H9 (cell line): ENCODE measurements around the gene PCYT2. TPM values are rescaled to one million over a fixed set of nuclear protein-coding genes. Genes with fewer than 3 reads are reported as not detected.

ENCODE experiments used
- DNase-seq: peaks from one replicate; pipeline ENCODE4 v3.0.0-alpha.2; 2017
- H2AFZ ChIP-seq: one replicate; pipeline ENCODE4 v1.6.1; 2013; ENCODE audit warnings: mild to moderate bottlenecking, low read length, control low read depth, moderate library complexity
- H2AK5ac ChIP-seq: 2 replicates; pipeline ENCODE4 v1.6.1; 2013; ENCODE audit warnings: low read length, control low read depth, mixed read lengths; ENCODE audit not compliant: insufficient read length
- H2BK120ac ChIP-seq: one replicate; pipeline ENCODE4 v1.6.1; 2013; ENCODE audit warnings: low read depth, mild to moderate bottlenecking, low read length, control low read depth, inconsistent platforms; ENCODE audit not compliant: poor library complexity, severe bottlenecking
- H2BK12ac ChIP-seq: 2 replicates; pipeline ENCODE4 v1.6.1; 2013; ENCODE audit warnings: low read length, control low read depth, mixed read lengths, low read depth; ENCODE audit not compliant: insufficient read length
- H2BK15ac ChIP-seq: 2 replicates; pipeline ENCODE4 v1.6.1; 2013; ENCODE audit warnings: low read depth, low read length, control low read depth
- H2BK20ac ChIP-seq: one replicate; pipeline ENCODE4 v1.6.1; 2013; ENCODE audit warnings: low read depth, mild to moderate bottlenecking, low read length, control low read depth, inconsistent platforms; ENCODE audit not compliant: poor library complexity, severe bottlenecking
- H2BK5ac ChIP-seq: 2 replicates; pipeline ENCODE4 v1.6.1; 2013; ENCODE audit warnings: low read length, control low read depth, mixed read lengths; ENCODE audit not compliant: insufficient read length
- H3K14ac ChIP-seq: 2 replicates; pipeline ENCODE4 v1.6.1; 2013; ENCODE audit warnings: low read length, control low read depth; ENCODE audit not compliant: insufficient read depth
- H3K18ac ChIP-seq: 2 replicates; pipeline ENCODE4 v1.6.1; 2013; ENCODE audit warnings: low read depth, mild to moderate bottlenecking, mixed read lengths, low read length, control low read depth; ENCODE audit not compliant: insufficient read length
- H3K23ac ChIP-seq: 2 replicates; pipeline ENCODE4 v1.6.1; 2013; ENCODE audit warnings: low read length, control low read depth, mixed read lengths, low read depth; ENCODE audit not compliant: insufficient read length
- H3K23me2 ChIP-seq: 2 replicates; pipeline ENCODE4 v1.6.1; 2013; ENCODE audit warnings: low read depth, mild to moderate bottlenecking, mixed read lengths, low read length, control low read depth; ENCODE audit not compliant: insufficient read length, poor library complexity, severe bottlenecking
- H3K27ac ChIP-seq: 2 replicates; pipeline ENCODE4 v1.5.1; 2013; ENCODE audit warnings: low read length, control low read depth, mixed read lengths, low read depth; ENCODE audit not compliant: insufficient read length
- H3K27me3 ChIP-seq: 2 replicates; pipeline ENCODE4 v1.6.1; 2013; ENCODE audit warnings: low read length, control low read depth, inconsistent platforms; ENCODE audit not compliant: insufficient read depth
- H3K4ac ChIP-seq: 2 replicates; pipeline ENCODE4 v1.6.1; 2013; ENCODE audit warnings: low read depth, mild to moderate bottlenecking, control low read depth, inconsistent platforms, low read length, moderate library complexity
- H3K4me1 ChIP-seq: 2 replicates; pipeline ENCODE4 v1.6.1; 2013; ENCODE audit warnings: low read length, control low read depth, inconsistent platforms; ENCODE audit not compliant: insufficient read depth
- H3K4me2 ChIP-seq: 2 replicates; pipeline ENCODE4 v1.6.1; 2013; ENCODE audit warnings: low read length, control low read depth, mixed read lengths; ENCODE audit not compliant: insufficient read length, insufficient read depth
- H3K56ac ChIP-seq: 2 replicates; pipeline ENCODE4 v1.6.1; 2013; ENCODE audit warnings: low read depth, mild to moderate bottlenecking, mixed read lengths, low read length, control low read depth; ENCODE audit not compliant: insufficient read length
- H3K79me1 ChIP-seq: 2 replicates; pipeline ENCODE4 v1.6.1; 2013; ENCODE audit warnings: low read depth, mild to moderate bottlenecking, moderate library complexity, low read length, control low read depth, inconsistent platforms; ENCODE audit not compliant: insufficient read depth, poor library complexity, severe bottlenecking
- H3K79me2 ChIP-seq: 2 replicates; pipeline ENCODE4 v1.6.1; 2013; ENCODE audit warnings: low read length, control low read depth, inconsistent platforms; ENCODE audit not compliant: insufficient read depth
- H3K9ac ChIP-seq: 2 replicates; pipeline ENCODE4 v1.6.1; 2013; ENCODE audit warnings: low read length, control low read depth, mixed read lengths; ENCODE audit not compliant: insufficient read length; ENCODE audit errors: extremely low read depth
- H3K9me3 ChIP-seq: one replicate; pipeline ENCODE4 v1.6.1; 2013; ENCODE audit warnings: low read depth, low read length, inconsistent platforms; ENCODE audit not compliant: control insufficient read depth
- H3T11ph ChIP-seq: one replicate; pipeline ENCODE4 v1.6.1; 2013; ENCODE audit warnings: mild to moderate bottlenecking, low read length, control low read depth, inconsistent platforms
- H4K20me1 ChIP-seq: one replicate; pipeline ENCODE4 v1.6.1; 2013; ENCODE audit not compliant: control insufficient read depth, insufficient read length, insufficient read depth
- H4K5ac ChIP-seq: 2 replicates; pipeline ENCODE4 v1.6.1; 2013; ENCODE audit warnings: low read depth, mild to moderate bottlenecking, mixed read lengths, low read length, control low read depth; ENCODE audit not compliant: insufficient read length
- H4K8ac ChIP-seq: replicated peaks from 2 replicates; pipeline ENCODE4 v1.6.1; 2013; ENCODE audit warnings: low read length, control low read depth, mixed read lengths, low read depth; ENCODE audit not compliant: insufficient read length
- H4K91ac ChIP-seq: 2 replicates; pipeline ENCODE4 v1.6.1; 2013; ENCODE audit warnings: low read depth, mild to moderate bottlenecking, moderate library complexity, mixed read lengths, low read length, control low read depth; ENCODE audit not compliant: insufficient read length
- H3K27ac Mint-ChIP-seq, 3 experiments: 2 replicates in 2 of 3; 3 replicates in 1 of 3; pipeline ENCODE4 v1.8.0; 2020 to 2021; ENCODE audit warnings: mixed read lengths in 3 of 3, mild to moderate bottlenecking in 1 of 3, moderate library complexity in 1 of 3
- H3K27me3 Mint-ChIP-seq: 2 replicates; pipeline ENCODE4 v1.8.0; 2021; ENCODE audit warnings: low read depth, mild to moderate bottlenecking, moderate library complexity, mixed read lengths
- H3K36me3 Mint-ChIP-seq, 3 experiments: 2 replicates in 2 of 3; 3 replicates in 1 of 3; pipeline ENCODE4 v1.8.0; 2020 to 2021; ENCODE audit warnings: low read depth in 3 of 3, mixed read lengths in 3 of 3; ENCODE audit not compliant: insufficient read depth in 1 of 3
- H3K4me1 Mint-ChIP-seq, 2 experiments: 2 replicates each; pipeline ENCODE4 v1.8.0; 2020; ENCODE audit warnings: mixed read lengths in 2 of 2
- H3K4me3 Mint-ChIP-seq, 2 experiments: 2 replicates in 1 of 2; 3 replicates in 1 of 2; pipeline ENCODE4 v1.8.0; 2020 to 2021; ENCODE audit warnings: mild to moderate bottlenecking in 2 of 2, mixed read lengths in 2 of 2, moderate library complexity in 1 of 2
- H3K9me3 Mint-ChIP-seq, 2 experiments: 2 replicates in 1 of 2; 3 replicates in 1 of 2; pipeline ENCODE4 v1.8.0; 2020; ENCODE audit warnings: mild to moderate bottlenecking in 2 of 2, mixed read lengths in 2 of 2, moderate library complexity in 1 of 2
- WGBS: extraction: QIAGEN DNeasy Blood & Tissue Kit; methylation state at CpG from one replicate; pipeline ENCODE4 v1.1.7; 2013; ENCODE audit warnings: missing lambda C conversion rate, low lambda C conversion rate, mixed read lengths; ENCODE audit not compliant: insufficient read length; ENCODE audit errors: extremely low coverage; 5-methylcytosine and 5-hydroxymethylcytosine counted together
- total RNA-seq: library from RNA; stranded (reverse); gene quantifications from 2 replicates; pipeline ENCODE4 v1.2.1, GENCODE V29; 2021
- TF ChIP-seq, protein P1 (sequence below): fragments of 200-600 bp; sonication (generic); conservative IDR thresholded peaks from 3 replicates; pipeline ENCODE4 v1.8.0; 2021; ENCODE audit warnings: antibody characterized with exemption, mild to moderate bottlenecking

The PCYT2 gene
- total RNA-seq, 1 experiment from 2014 or later, result 24.5 TPM

DNA sequence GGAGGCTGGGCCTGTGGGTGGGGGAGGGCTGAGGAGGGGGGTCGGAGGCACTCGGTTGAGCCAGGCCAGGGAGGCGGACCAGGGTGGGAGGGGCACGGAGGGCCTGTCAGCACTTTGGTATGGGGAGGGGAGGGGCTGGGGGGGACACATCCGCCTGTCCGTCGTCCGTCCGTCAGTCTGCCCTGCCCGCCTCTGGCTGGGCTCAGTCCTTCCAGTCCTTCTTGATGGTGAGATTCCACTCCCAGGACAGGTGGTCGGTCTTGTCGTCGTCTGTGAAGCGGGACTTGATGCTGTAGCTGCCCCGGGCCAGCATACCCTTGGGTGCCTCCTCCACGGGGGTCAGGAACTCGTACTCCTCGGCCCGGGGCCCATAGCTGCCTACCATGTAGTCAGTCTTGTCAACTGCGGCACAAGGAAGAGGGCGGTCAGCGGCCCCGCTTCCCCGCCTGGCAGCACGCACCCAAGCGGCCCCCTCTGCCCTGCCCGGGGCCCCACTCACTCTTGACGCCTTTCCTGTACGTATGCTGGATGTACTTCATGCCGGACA lies 42.5 kb downstream of the PCYT2 start:
- H3K27me3 ChIP-seq, result no peaks in the 10 kb centered on the region
- H2BK20ac ChIP-seq, result no peak overlapping the region
- Mint-ChIP-seq H3K27ac (peak overlapping the region in 2 of 3 experiments; percentile 81 to 94; a peak in 3 of 7 replicates), H3K36me3 (peaks cover 5 to 22% (median 20%) of the 10 kb centered on the region in 3 experiments; a peak in 6 of 7 replicates), H3K9me3 (no peaks in the 10 kb centered on the region), H3K4me1 (peaks cover 17 to 34% of the 10 kb centered on the region in 2 experiments), H3K27me3 (no peaks in the 10 kb centered on the region; the same call in 1 of the 2 replicates), H3K4me3 (peak overlapping the region; percentile 25 to 38; a peak in 1 of 5 replicates)
- no peak overlapping the region for H2BK15ac ChIP-seq
- H2BK5ac ChIP-seq, result no peak overlapping the region
- WGBS, result no CpG with 5 or more reads among the region's 30 CpGs
- H4K8ac ChIP-seq, result no peak overlapping the region
- no peaks in the 10 kb centered on the region; the same call in 1 of the 2 replicates for H3K79me2 ChIP-seq
- no peak overlapping the region for H3K56ac ChIP-seq
- no peaks in the 10 kb centered on the region for H3K79me1 ChIP-seq
- peaks cover 8% of the 10 kb centered on the region for H3K23me2 ChIP-seq
- H4K20me1 ChIP-seq, result no peaks in the 10 kb centered on the region
- H3K4me1 ChIP-seq, result no peaks in the 10 kb centered on the region
- H3K9ac ChIP-seq, result no peak overlapping the region
- no peak overlapping the region for H3K18ac ChIP-seq
- H2BK120ac ChIP-seq, result no peak overlapping the region
- peak; percentile 78 for DNase-seq
- no peak overlapping the region for H2AFZ ChIP-seq
- H3K27ac ChIP-seq, result no peak overlapping the region
- H3K14ac ChIP-seq, result no peak overlapping the region
- no peak overlapping the region for H4K5ac ChIP-seq
- no peak overlapping the region for H3K23ac ChIP-seq
- no peak overlapping the region for H3K4me2 ChIP-seq
- no peak overlapping the region for H4K91ac ChIP-seq
- H2BK12ac ChIP-seq, result no peak overlapping the region
- no peak overlapping the region for H2AK5ac ChIP-seq
- H3K4ac ChIP-seq, result no peak overlapping the region
- H3T11ph ChIP-seq, result no peak overlapping the region
- TF ChIP-seq, protein P1, sequence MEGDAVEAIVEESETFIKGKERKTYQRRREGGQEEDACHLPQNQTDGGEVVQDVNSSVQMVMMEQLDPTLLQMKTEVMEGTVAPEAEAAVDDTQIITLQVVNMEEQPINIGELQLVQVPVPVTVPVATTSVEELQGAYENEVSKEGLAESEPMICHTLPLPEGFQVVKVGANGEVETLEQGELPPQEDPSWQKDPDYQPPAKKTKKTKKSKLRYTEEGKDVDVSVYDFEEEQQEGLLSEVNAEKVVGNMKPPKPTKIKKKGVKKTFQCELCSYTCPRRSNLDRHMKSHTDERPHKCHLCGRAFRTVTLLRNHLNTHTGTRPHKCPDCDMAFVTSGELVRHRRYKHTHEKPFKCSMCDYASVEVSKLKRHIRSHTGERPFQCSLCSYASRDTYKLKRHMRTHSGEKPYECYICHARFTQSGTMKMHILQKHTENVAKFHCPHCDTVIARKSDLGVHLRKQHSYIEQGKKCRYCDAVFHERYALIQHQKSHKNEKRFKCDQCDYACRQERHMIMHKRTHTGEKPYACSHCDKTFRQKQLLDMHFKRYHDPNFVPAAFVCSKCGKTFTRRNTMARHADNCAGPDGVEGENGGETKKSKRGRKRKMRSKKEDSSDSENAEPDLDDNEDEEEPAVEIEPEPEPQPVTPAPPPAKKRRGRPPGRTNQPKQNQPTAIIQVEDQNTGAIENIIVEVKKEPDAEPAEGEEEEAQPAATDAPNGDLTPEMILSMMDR, result no peak
- H3K9me3 ChIP-seq, result no peaks in the 10 kb centered on the region
